H1 (cell line): ENCODE measurements around the gene FOXP4. TPM values are rescaled to one million over a fixed set of nuclear protein-coding genes. Genes with fewer than 3 reads are reported as not detected.
A peak's percentile ranks its signal among the peaks of the same experiment; 100 is the strongest.

ENCODE experiments used
- CTCF ChIA-PET: fragments of 300-600 bp; sonication (Branson Sonifier 250); formaldehyde crosslinking; loops from one replicate; lab custom pipeline; 2021; ENCODE audit not compliant: partially characterized antibody; lab: Charles Lee
- POLR2A ChIA-PET: fragments of 300-600 bp; sonication (Branson Sonifier 250); formaldehyde crosslinking; loops from one replicate; lab custom pipeline; 2021; ENCODE audit warnings: inconsistent platforms; ENCODE audit not compliant: partially characterized antibody; lab: Charles Lee
- DNase-seq, 2 experiments: peaks; one replicate each; pipeline versions ENCODE4 v3.0.0 to v3.0.0-alpha.2; 2010 to 2022; ENCODE audit warnings: low spot score in 2 of 2, low read depth in 1 of 2, mixed read lengths in 1 of 2
- FAIRE-seq: peaks from 2 replicates; lab custom pipeline; 2011; peaks lifted over from hg19 to GRCh38; lab: Jason Lieb, UNC
- H2AFZ ChIP-seq: 2 replicates; pipeline ENCODE4 v1.8.1; 2012; ENCODE audit warnings: low read length, inconsistent platforms
- H2AK5ac ChIP-seq: 2 replicates; pipeline ENCODE4 v1.6.1; 2013; ENCODE audit warnings: low read depth, low read length
- H2BK120ac ChIP-seq: replicated peaks from 2 replicates; pipeline ENCODE3; 2013; ENCODE audit warnings: low read depth, low read length, inconsistent platforms
- H2BK12ac ChIP-seq: 2 replicates; pipeline ENCODE4 v1.6.1; 2013; ENCODE audit warnings: low read depth, low read length
- H2BK15ac ChIP-seq: 2 replicates; pipeline ENCODE4 v1.6.1; 2013; ENCODE audit warnings: low read length
- H2BK20ac ChIP-seq: 2 replicates; pipeline ENCODE4 v1.6.1; 2013; ENCODE audit warnings: low read length
- H2BK5ac ChIP-seq: 2 replicates; pipeline ENCODE4 v1.6.1; 2013; ENCODE audit warnings: low read depth, low read length
- H3K14ac ChIP-seq: 2 replicates; pipeline ENCODE4 v1.6.1; 2013; ENCODE audit warnings: inconsistent platforms; ENCODE audit not compliant: insufficient read length
- H3K18ac ChIP-seq: 2 replicates; pipeline ENCODE4 v1.6.1; 2013; ENCODE audit warnings: low read length; ENCODE audit errors: extremely low read depth
- H3K23ac ChIP-seq: 2 replicates; pipeline ENCODE4 v1.6.1; 2013; ENCODE audit warnings: inconsistent platforms; ENCODE audit not compliant: insufficient read length
- H3K23me2 ChIP-seq: 2 replicates; pipeline ENCODE4 v1.6.1; 2013; ENCODE audit warnings: low read depth, low read length
- H3K27ac ChIP-seq: 2 replicates; pipeline ENCODE4 v1.6.1; 2011; ENCODE audit warnings: low read depth, low read length, inconsistent platforms
- H3K27me3 ChIP-seq, 4 experiments: replicated peaks in 1 of 4; 1 replicate in 1 of 4; 2 replicates in 3 of 4; pipeline versions ENCODE4 v1.6.1 to v1.8.1; 2011 to 2013; ENCODE audit warnings: low read length in 3 of 4, mild to moderate bottlenecking in 3 of 4, inconsistent platforms in 2 of 4, mixed read lengths in 2 of 4, moderate library complexity in 1 of 4; ENCODE audit not compliant: control insufficient read depth in 3 of 4, insufficient read depth in 3 of 4; ENCODE audit errors: extremely low read depth in 1 of 4
- H3K36me3 ChIP-seq, 4 experiments: 2 replicates each; pipeline versions ENCODE4 v1.6.1 to v1.8.1; 2011 to 2013; ENCODE audit warnings: mild to moderate bottlenecking in 4 of 4, low read length in 3 of 4, moderate library complexity in 2 of 4, control low read depth in 1 of 4, inconsistent platforms in 1 of 4; ENCODE audit not compliant: insufficient read depth in 4 of 4, control insufficient read depth in 2 of 4
- H3K4ac ChIP-seq: replicated peaks from 2 replicates; pipeline ENCODE3; 2013; ENCODE audit warnings: low read length, low read depth, mixed read lengths, inconsistent platforms; ENCODE audit not compliant: insufficient read length
- H3K4me1 ChIP-seq, 4 experiments: replicated peaks in 1 of 4; 1 replicate in 1 of 4; 2 replicates in 3 of 4; pipeline versions ENCODE4 v1.6.1 to v1.8.1; 2011 to 2013; ENCODE audit warnings: low read length in 3 of 4, inconsistent platforms in 2 of 4, mixed read lengths in 1 of 4; ENCODE audit not compliant: insufficient read depth in 4 of 4, control insufficient read depth in 3 of 4
- H3K4me2 ChIP-seq, 2 experiments: 2 replicates each; pipeline versions ENCODE4 v1.6.1 to v1.8.1; 2011 to 2013; ENCODE audit warnings: low read depth in 2 of 2, low read length in 2 of 2, control low read depth in 1 of 2, inconsistent platforms in 1 of 2, mild to moderate bottlenecking in 1 of 2; ENCODE audit not compliant: insufficient read depth in 1 of 2
- H3K4me3 ChIP-seq, 4 experiments: fragments of 200-600, 300-600 bp in 1 of 4; sonication (generic), shearing (Covaris generic), sonication (Bioruptor Twin) in 1 of 4; 2 replicates each; pipeline versions ENCODE4 v1.5.1 to v1.8.1; 2011 to 2016; ENCODE audit warnings: low read length in 4 of 4, low read depth in 3 of 4, control low read depth in 2 of 4, inconsistent platforms in 2 of 4, mild to moderate bottlenecking in 2 of 4, mixed read lengths in 1 of 4, moderate library complexity in 1 of 4; ENCODE audit not compliant: insufficient read depth in 2 of 4; ENCODE audit errors: extremely low read depth in 1 of 4
- H3K56ac ChIP-seq: replicated peaks from 2 replicates; pipeline ENCODE3; 2013; ENCODE audit warnings: low read depth, mild to moderate bottlenecking, mixed read lengths, low read length, inconsistent platforms; ENCODE audit not compliant: insufficient read length
- H3K79me1 ChIP-seq: 2 replicates; pipeline ENCODE4 v1.6.1; 2013; ENCODE audit warnings: low read depth, low read length, control low read depth
- H3K79me2 ChIP-seq, 2 experiments: 2 replicates each; pipeline versions ENCODE4 v1.6.1 to v1.8.1; 2012 to 2013; ENCODE audit warnings: low read length in 2 of 2, mild to moderate bottlenecking in 2 of 2, inconsistent platforms in 1 of 2; ENCODE audit not compliant: insufficient read depth in 2 of 2, control insufficient read depth in 1 of 2
- H3K9ac ChIP-seq, 4 experiments: replicated peaks in 1 of 4; 1 replicate in 1 of 4; 2 replicates in 3 of 4; pipeline versions ENCODE4 v1.6.1 to v1.8.1; 2011 to 2013; ENCODE audit warnings: low read depth in 3 of 4, low read length in 3 of 4, control low read depth in 2 of 4, mild to moderate bottlenecking in 2 of 4, moderate library complexity in 2 of 4, inconsistent platforms in 1 of 4; ENCODE audit errors: extremely low read depth in 1 of 4
- H3K9me3 ChIP-seq, 2 experiments: 2 replicates each; pipeline versions ENCODE4 v1.6.1 to v1.8.1; 2012 to 2013; ENCODE audit warnings: mild to moderate bottlenecking in 2 of 2, moderate library complexity in 2 of 2, control low read depth in 1 of 2, inconsistent platforms in 1 of 2, low read depth in 1 of 2, low read length in 1 of 2, mixed read lengths in 1 of 2; ENCODE audit not compliant: insufficient read depth in 2 of 2
- H4K20me1 ChIP-seq, 2 experiments: replicated peaks in 1 of 2; 2 replicates each; pipeline versions ENCODE3 to v1.8.1; 2011 to 2013; ENCODE audit warnings: inconsistent platforms in 2 of 2, low read length in 2 of 2, mild to moderate bottlenecking in 1 of 2; ENCODE audit not compliant: insufficient read depth in 2 of 2, control insufficient read depth in 1 of 2
- H4K5ac ChIP-seq: 2 replicates; pipeline ENCODE4 v1.6.1; 2013; ENCODE audit warnings: low read length, low read depth, mixed read lengths, inconsistent platforms; ENCODE audit not compliant: insufficient read length
- H4K8ac ChIP-seq: 2 replicates; pipeline ENCODE4 v1.8.0; 2013; ENCODE audit warnings: mild to moderate bottlenecking, moderate library complexity, low read length, inconsistent platforms; ENCODE audit not compliant: insufficient read depth; ENCODE audit errors: extremely low read depth
- H4K91ac ChIP-seq: replicated peaks from 2 replicates; pipeline ENCODE3; 2013; ENCODE audit warnings: low read length, mixed read lengths, inconsistent platforms; ENCODE audit not compliant: insufficient read length
- BRCA1 ChIP-seq: IDR thresholded peaks from 2 replicates; pipeline ENCODE4 v1.6.1; 2012; ENCODE audit warnings: low read depth, low read length, improper control_type of control experiment
- HDAC6 ChIP-seq: IDR thresholded peaks from one replicate; pipeline ENCODE4 v1.7.1; 2012; ENCODE audit warnings: low read depth, mild to moderate bottlenecking, inconsistent platforms, low read length, moderate library complexity
- JUND ChIP-seq: IDR thresholded peaks from 2 replicates; pipeline ENCODE4 v1.6.1; 2011; ENCODE audit warnings: mild to moderate bottlenecking, improper control_type of control experiment, low read length
- KDM1A ChIP-seq: fragments of 200-600, 300-600 bp; sonication (generic); IDR thresholded peaks from 2 replicates; pipeline ENCODE4 v1.7.1; 2016; ENCODE audit warnings: mild to moderate bottlenecking, low read length, borderline replicate concordance
- MAFK ChIP-seq: IDR thresholded peaks from 2 replicates; pipeline ENCODE4 v1.6.1; 2012; ENCODE audit warnings: low read depth, mild to moderate bottlenecking, improper control_type of control experiment, low read length
- POLR2A ChIP-seq, 2 experiments: IDR thresholded peaks; 1 replicate in 1 of 2; 2 replicates in 1 of 2; pipeline ENCODE4 v1.6.1; 2011; ENCODE audit warnings: low read depth in 2 of 2, low read length in 2 of 2, mild to moderate bottlenecking in 2 of 2; ENCODE audit errors: control extremely low read depth in 1 of 2
- RNF2 ChIP-seq: fragments of 200-900, 300-1000 bp; sonication (generic); IDR thresholded peaks from 2 replicates; pipeline ENCODE4 v1.7.1; 2016; ENCODE audit warnings: borderline replicate concordance, low read depth, mild to moderate bottlenecking, antibody characterized with exemption, low read length; ENCODE audit not compliant: poor library complexity, severe bottlenecking; ENCODE audit errors: missing control alignments
- RXRA ChIP-seq: IDR thresholded peaks from 2 replicates; pipeline ENCODE4 v1.6.1; 2011; ENCODE audit warnings: low read depth, mild to moderate bottlenecking, low read length, moderate library complexity; ENCODE audit not compliant: insufficient read depth
- SP1 ChIP-seq: IDR thresholded peaks from 2 replicates; pipeline ENCODE4 v1.6.1; 2011; ENCODE audit warnings: low read depth, low read length
- TBP ChIP-seq: IDR thresholded peaks from 2 replicates; pipeline ENCODE4 v1.6.1; 2011; ENCODE audit warnings: low read depth, low read length, improper control_type of control experiment
- WGBS, 2 experiments: shearing (Covaris generic) in 1 of 2; methylation state at CpG; one replicate each; pipeline versions ENCODE4 v1.1.6 to v1.1.7; 2013 to 2015; ENCODE audit warnings: low lambda C conversion rate in 2 of 2, mixed read lengths in 2 of 2, inconsistent platforms in 1 of 2, low coverage in 1 of 2, missing lambda C conversion rate in 1 of 2; ENCODE audit not compliant: insufficient replicate concordance in 2 of 2, insufficient coverage in 1 of 2, insufficient read length in 1 of 2; ENCODE audit errors: extremely low coverage in 1 of 2, missing lambda C conversion rate in 1 of 2; 5-methylcytosine and 5-hydroxymethylcytosine counted together
- polyA plus RNA-seq, 7 experiments: library from polyadenylated mRNA; depleted of rRNA in 3 of 7; stranded (reverse) in 5 of 7; unstranded in 2 of 7; fragments of >200 nt in 5 of 7; fragments of 200-250 nt in 2 of 7; gene quantifications; 1 replicate in 5 of 7; 2 replicates in 1 of 7; 4 replicates in 1 of 7; pipeline versions ENCODE4 v1.2.1 to v1.2.3, GENCODE V29; 2011 to 2013; ENCODE audit warnings: missing spikeins in 2 of 7, mixed read lengths in 2 of 7
- total RNA-seq: library from RNA; stranded (reverse); fragmentation: NEBNext Ultra II Directional; extraction: Animal tissue kit (Norgen Biotek cat#: 25700); gene quantifications from 2 replicates; pipeline ENCODE4 v1.2.1, GENCODE V29; 2021

The FOXP4 gene
- total and polyA plus RNA-seq, 2 of the 8 experiments (the other 6 are each of a cell fraction or from before 2014, with no cell fraction given): 4.8 to 13.3 TPM

- 91% methylated on average over 24 of the region's 39 CpGs; no CpG with 5 or more reads in 1 of the 2 experiments for WGBS, 2 experiments
- Histone ChIP-seq H4K8ac (no peak overlapping the region), H3K56ac (no peak overlapping the region), H2BK15ac (no peak overlapping the region), H3K27ac (no peak overlapping the region), H2AK5ac (peak overlapping the region; percentile 25; the same call in 1 of the 2 replicates), H3K79me2 (no peaks in the 10 kb centered on the region), H3K9ac (no peak overlapping the region), H2BK5ac (0 out of 2 replicates have a peak overlapping the region, but pooled peaks have one; percentile 52), H3K79me1 (no peaks in the 10 kb centered on the region), H3K23me2 (no peaks in the 10 kb centered on the region), H3K18ac (no peak overlapping the region), H3K9me3 (no peaks in the 10 kb centered on the region), H3K4ac (no peak overlapping the region), H3K14ac (no peak overlapping the region), H3K4me3 (no peak overlapping the region), H4K5ac (no peak overlapping the region), H3K4me2 (no peak overlapping the region), H3K23ac (no peak overlapping the region), H2BK12ac (peak overlapping the region; percentile 22; the same call in 1 of the 2 replicates), H3K27me3 (no peaks in the 10 kb centered on the region), H4K91ac (no peak overlapping the region), H2BK120ac (no peak overlapping the region), H2BK20ac (no peak overlapping the region), H4K20me1 (no peaks in the 10 kb centered on the region), H3K36me3 (peaks cover 0 to 4% (median 2%) of the 10 kb centered on the region in 4 experiments; a peak in 3 of 8 replicates), H2AFZ (no peak overlapping the region), H3K4me1 (peaks cover 3 to 26% (median 13%) of the 10 kb centered on the region in 4 experiments)
- TF ChIP-seq HDAC6: no peak
- no peak for TF ChIP-seq POLR2A (IDR thresholded peaks at IDR 0.05; ENCODE audit: control extremely low read depth in 1 of 2, low read depth in 2 of 2, low read length in 2 of 2)
- TF ChIP-seq TBP: no peak
- TF ChIP-seq RNF2: no peak
- no peak for TF ChIP-seq KDM1A
- TF ChIP-seq BRCA1: no peak
- no peak for TF ChIP-seq SP1
- TF ChIP-seq MAFK: no peak
- no peak for TF ChIP-seq JUND
- no peak for TF ChIP-seq RXRA
- DNase-seq: no peak
- ChIA-PET CTCF (interaction anchor here (0.6 to 27.7 kb wide), 22 partner anchors 8 to 222 kb away, joined by 3 to 361 read pairs (median 7); no protein-coding TSS in a partner anchor), POLR2A (interaction anchor here (1.5 to 1.8 kb wide), 3 partner anchors 10 to 42 kb away, joined by 3 to 4 read pairs (median 3); no protein-coding TSS in a partner anchor)
- FAIRE-seq: no peak
Observed at GRCh38 chr6:41589636-41590622, 43.7 kb downstream of the FOXP4 start.
